Fibroblast of the conjunctiva (primary cell): ENCODE data around the gene MAPRE2.

Experiments
- DNase-seq: peaks from one replicate; pipeline ENCODE4 v3.0.0-alpha.2; 2010; ENCODE audit warnings: low read depth

The MAPRE2 gene

GRCh38 chr18:35040988-35041814 lies at the start of gene MAPRE2:
Gene MAPRE2 (plus strand): TSS chr18:35041413. CDS start chr18:35041540, 127 bp downstream.
- peak; percentile 97 for DNase-seq

- DNase-seq = no peak
Observed at GRCh38 chr18:34991561-34991960, 49.7 kb upstream of the MAPRE2 start.

GRCh38 chr18:34993289-34993688 lies 47.9 kb upstream of the MAPRE2 start:
- no peak for DNase-seq

GRCh38 chr18:34995746-34996145 lies 45.5 kb upstream of the MAPRE2 start:
- DNase-seq = no peak

GRCh38 chr18:34998661-34999060 lies 42.6 kb upstream of the MAPRE2 start:
- DNase-seq = no peak

GRCh38 chr18:34999756-35000289 lies 41.4 kb upstream of the MAPRE2 start:
- no peak for DNase-seq

GRCh38 chr18:35000457-35000856 lies 40.8 kb upstream of the MAPRE2 start:
- no peak for DNase-seq

- DNase-seq = no peak
Observed at GRCh38 chr18:35002120-35002519, 39.1 kb upstream of the MAPRE2 start.

GRCh38 chr18:35005963-35006577 lies 35.1 kb upstream of the MAPRE2 start:
- DNase-seq = peak; percentile 42

GRCh38 chr18:35010156-35010555 lies 31.1 kb upstream of the MAPRE2 start:
- DNase-seq = no peak

- no peak for DNase-seq
Observed at GRCh38 chr18:35010993-35011392, 30.2 kb upstream of the MAPRE2 start.

GRCh38 chr18:35019933-35020332 lies 21.3 kb upstream of the MAPRE2 start:
- DNase-seq = no peak

GRCh38 chr18:35022426-35023001 lies 18.7 kb upstream of the MAPRE2 start:
- DNase-seq = no peak

GRCh38 chr18:35024196-35024595 lies 17.0 kb upstream of the MAPRE2 start:
- DNase-seq = no peak

- DNase-seq = no peak
Observed at GRCh38 chr18:35024965-35025364, 16.2 kb upstream of the MAPRE2 start.

- no peak for DNase-seq
Observed at GRCh38 chr18:35026407-35027061, 14.7 kb upstream of the MAPRE2 start.

- no peak for DNase-seq
Observed at GRCh38 chr18:35027206-35027605, 14.0 kb upstream of the MAPRE2 start.

GRCh38 chr18:35028536-35028935 lies 12.7 kb upstream of the MAPRE2 start:
- DNase-seq = no peak

GRCh38 chr18:35029103-35029502 lies 12.1 kb upstream of the MAPRE2 start:
- no peak for DNase-seq

- DNase-seq = no peak
Observed at GRCh38 chr18:35029770-35030169, 11.4 kb upstream of the MAPRE2 start.

GRCh38 chr18:35030277-35030989 lies 10.8 kb upstream of the MAPRE2 start:
- DNase-seq = no peak

- DNase-seq = no peak
Observed at GRCh38 chr18:35032113-35032512, 9.1 kb upstream of the MAPRE2 start.
